Spleen (tissue), 7 donors: Measurements from ENCODE around the gene KTN1.

Experiments
- POLR2AphosphoS5 ChIP-seq, 3 donors: sonication (generic); formaldehyde crosslinking; IDR thresholded peaks; one replicate each; pipeline ENCODE4 v1.5.1; 2017; ENCODE audit warnings: antibody characterized with exemption in 3 of 3
- TF ChIP-seq, protein P1 (sequence below), 11 experiments: fragments of 200-600 bp in 7 of 11; fragments of 450-650 bp in 4 of 11; sonication (generic) in 4 of 11; IDR thresholded peaks in 8 of 11; conservative IDR thresholded peaks in 3 of 11; 1 replicate in 7 of 11; 2 replicates in 4 of 11; pipeline versions ENCODE4 v1.4.0 to v1.8.0; 2016 to 2021; ENCODE audit warnings: antibody characterized with exemption in 11 of 11, inconsistent platforms in 4 of 11, mild to moderate bottlenecking in 1 of 11
- donor health status: DM: no; HTN: no; CAD: no; lungs with moderate emphysema.
- donor health status: DM: no; HTN: no; CAD: no.
- donor health status: DM: no; HTN: no; CAD: no.

DNA sequence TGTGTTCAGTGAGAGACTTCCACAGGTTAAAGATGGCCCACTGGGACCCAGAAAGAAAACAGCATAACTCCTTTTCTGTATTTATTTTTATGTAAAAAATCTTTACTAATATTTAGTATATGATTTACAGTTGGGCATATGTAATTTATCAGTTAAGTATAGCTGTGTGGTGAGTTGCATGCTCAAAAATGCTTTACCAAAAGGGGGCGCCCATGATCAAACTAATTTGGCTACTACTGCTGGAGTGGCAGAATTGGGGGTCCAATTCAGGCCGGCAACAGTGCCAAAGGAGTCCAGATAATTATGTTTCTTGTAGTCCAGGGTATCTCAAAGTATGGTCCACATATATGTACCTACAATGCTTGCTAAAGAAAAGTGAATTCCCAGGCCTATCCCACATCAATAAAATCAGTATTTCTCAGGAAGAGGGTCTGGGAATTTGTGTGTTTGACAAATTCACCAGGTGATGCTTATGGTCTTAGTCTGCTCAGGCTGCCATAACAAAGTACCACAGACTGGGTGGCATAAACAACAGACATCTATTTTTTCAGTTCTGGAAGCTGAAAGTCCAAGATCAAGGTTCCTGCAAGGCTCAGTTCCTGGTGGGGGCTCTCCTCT, 152.0 kb downstream of the KTN1 start:
- TF ChIP-seq, protein P1, sequence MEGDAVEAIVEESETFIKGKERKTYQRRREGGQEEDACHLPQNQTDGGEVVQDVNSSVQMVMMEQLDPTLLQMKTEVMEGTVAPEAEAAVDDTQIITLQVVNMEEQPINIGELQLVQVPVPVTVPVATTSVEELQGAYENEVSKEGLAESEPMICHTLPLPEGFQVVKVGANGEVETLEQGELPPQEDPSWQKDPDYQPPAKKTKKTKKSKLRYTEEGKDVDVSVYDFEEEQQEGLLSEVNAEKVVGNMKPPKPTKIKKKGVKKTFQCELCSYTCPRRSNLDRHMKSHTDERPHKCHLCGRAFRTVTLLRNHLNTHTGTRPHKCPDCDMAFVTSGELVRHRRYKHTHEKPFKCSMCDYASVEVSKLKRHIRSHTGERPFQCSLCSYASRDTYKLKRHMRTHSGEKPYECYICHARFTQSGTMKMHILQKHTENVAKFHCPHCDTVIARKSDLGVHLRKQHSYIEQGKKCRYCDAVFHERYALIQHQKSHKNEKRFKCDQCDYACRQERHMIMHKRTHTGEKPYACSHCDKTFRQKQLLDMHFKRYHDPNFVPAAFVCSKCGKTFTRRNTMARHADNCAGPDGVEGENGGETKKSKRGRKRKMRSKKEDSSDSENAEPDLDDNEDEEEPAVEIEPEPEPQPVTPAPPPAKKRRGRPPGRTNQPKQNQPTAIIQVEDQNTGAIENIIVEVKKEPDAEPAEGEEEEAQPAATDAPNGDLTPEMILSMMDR (IDR thresholded peaks at IDR 0.05 in 8 of 11, conservative IDR thresholded peaks at IDR 0.05 in 3 of 11), result peak in 10 of 11 experiments; percentile 24 to 66 (median 53)
- TF ChIP-seq POLR2AphosphoS5 (IDR thresholded peaks at IDR 0.05), result no peak
